Activated naive CD4-positive, alpha-beta T cell treated with anti-CD3 and anti-CD28 coated beads, Interleukin-2, amount 50 U/mL, for 24 hours (primary cell): Measurements from ENCODE around the gene PRLHR.

Experiments used
- H3K27ac Mint-ChIP-seq: one replicate; pipeline ENCODE4 v1.8.0; 2021; ENCODE audit warnings: mild to moderate bottlenecking, mixed read lengths
- H3K27me3 Mint-ChIP-seq: one replicate; pipeline ENCODE4 v1.8.0; 2021; ENCODE audit warnings: mixed read lengths
- H3K36me3 Mint-ChIP-seq: one replicate; pipeline ENCODE4 v1.8.0; 2021; ENCODE audit warnings: mixed read lengths
- H3K4me1 Mint-ChIP-seq: one replicate; pipeline ENCODE4 v1.8.0; 2021; ENCODE audit warnings: mixed read lengths
- H3K4me3 Mint-ChIP-seq: one replicate; pipeline ENCODE4 v1.8.0; 2021; ENCODE audit warnings: mild to moderate bottlenecking, mixed read lengths
- H3K9me3 Mint-ChIP-seq: one replicate; pipeline ENCODE4 v1.8.0; 2021; ENCODE audit warnings: mixed read lengths

PRLHR gene

DNA sequence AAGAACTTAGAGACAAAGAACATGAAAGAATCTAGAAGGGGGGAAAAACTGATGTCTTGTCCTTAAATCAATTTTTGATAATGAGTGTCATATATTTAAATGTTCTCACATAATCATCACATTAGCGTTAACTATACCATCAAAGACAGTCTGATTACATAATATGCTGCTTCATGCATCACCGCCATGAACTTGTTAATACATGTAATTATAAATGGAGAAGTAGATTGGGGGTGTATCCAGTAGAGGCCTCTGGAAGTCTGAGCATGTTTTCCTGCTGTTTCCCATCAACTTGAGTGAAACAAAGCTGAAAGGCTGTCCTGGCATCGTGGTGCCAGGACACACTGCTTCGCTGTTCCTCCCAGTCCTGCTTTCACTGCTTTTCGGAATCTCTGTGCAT lies 48.2 kb downstream of the PRLHR start:
- H3K9me3 Mint-ChIP-seq, result no peaks in the 10 kb centered on the region
- no peak overlapping the region for H3K27ac Mint-ChIP-seq
- H3K36me3 Mint-ChIP-seq, result no peaks in the 10 kb centered on the region
- H3K4me1 Mint-ChIP-seq, result no peaks in the 10 kb centered on the region
- H3K27me3 Mint-ChIP-seq, result peaks cover 32% of the 10 kb centered on the region
- H3K4me3 Mint-ChIP-seq, result no peak overlapping the region

DNA sequence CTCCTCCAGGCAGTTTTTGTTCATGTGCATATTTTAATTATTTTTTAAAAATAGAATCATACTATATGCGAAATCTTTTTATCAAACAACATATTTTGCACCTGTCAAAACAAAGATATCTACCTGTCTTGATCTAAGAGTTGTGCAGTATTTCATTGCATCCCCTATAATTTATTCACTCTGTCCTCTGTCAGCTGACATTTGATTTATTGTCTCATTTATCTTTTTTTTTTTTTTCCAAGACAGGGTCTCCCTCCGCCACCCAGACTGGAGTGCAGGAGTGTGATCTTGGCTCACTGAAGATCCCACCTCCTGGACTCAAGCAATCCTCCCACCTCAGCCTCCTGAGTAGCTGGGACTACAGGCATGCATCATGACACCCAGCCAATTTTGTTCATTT lies 49.0 kb downstream of the PRLHR start:
- no peaks in the 10 kb centered on the region for H3K9me3 Mint-ChIP-seq
- H3K4me1 Mint-ChIP-seq, result no peaks in the 10 kb centered on the region
- no peak overlapping the region for H3K4me3 Mint-ChIP-seq
- H3K27me3 Mint-ChIP-seq, result peaks cover 27% of the 10 kb centered on the region
- H3K36me3 Mint-ChIP-seq, result no peaks in the 10 kb centered on the region
- no peak overlapping the region for H3K27ac Mint-ChIP-seq

DNA sequence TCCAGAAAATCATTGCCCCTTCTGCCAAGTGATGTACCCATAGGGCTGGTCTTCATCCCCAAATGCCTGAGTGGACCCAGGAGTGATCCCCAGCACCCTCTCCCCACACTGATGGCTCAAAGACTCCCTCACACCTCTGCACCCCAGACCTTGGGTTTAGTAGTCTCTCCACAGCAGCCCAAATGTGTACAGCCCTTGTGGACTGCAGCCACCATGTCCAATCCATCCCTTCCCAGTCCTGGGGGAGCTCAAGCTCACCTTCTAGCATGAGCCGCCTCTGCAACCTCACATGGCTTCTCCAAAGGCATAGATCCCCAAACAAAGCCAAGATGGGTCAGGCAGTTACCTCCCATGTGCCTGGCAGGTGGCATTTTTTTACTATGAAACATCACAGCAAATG lies 50.1 kb downstream of the PRLHR start:
- H3K27ac Mint-ChIP-seq, result no peak overlapping the region
- no peaks in the 10 kb centered on the region for H3K36me3 Mint-ChIP-seq
- H3K9me3 Mint-ChIP-seq, result no peaks in the 10 kb centered on the region
- no peak overlapping the region for H3K4me3 Mint-ChIP-seq
- peaks cover 23% of the 10 kb centered on the region for H3K27me3 Mint-ChIP-seq
- H3K4me1 Mint-ChIP-seq, result no peaks in the 10 kb centered on the region

DNA sequence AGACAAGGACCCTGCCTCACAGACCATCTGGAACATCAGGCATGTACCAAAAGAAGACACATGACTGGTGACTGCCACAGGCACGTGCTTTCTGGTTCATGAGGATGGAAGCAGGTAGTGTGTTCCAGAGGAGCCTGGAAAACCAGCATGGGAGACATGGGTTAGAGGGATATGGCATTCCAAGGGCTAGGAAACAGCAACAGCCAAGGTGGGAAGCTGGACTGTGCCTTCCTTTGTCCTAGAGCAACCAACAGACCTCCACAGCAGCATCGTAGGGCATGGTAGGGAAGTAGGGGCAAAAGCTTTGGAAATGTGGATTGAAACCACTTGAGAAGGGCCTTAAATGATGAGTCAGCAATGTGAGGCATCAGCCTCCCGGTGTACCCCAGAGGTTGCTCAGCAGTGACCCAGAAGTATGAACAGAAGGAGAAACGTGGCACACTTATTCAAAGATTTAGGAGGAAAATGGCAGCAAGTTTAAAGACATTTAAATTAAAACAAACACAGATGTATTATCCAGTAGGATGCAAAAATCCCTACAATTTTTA lies 51.0 kb downstream of the PRLHR start:
- Mint-ChIP-seq H3K27me3 (peaks cover 23% of the 10 kb centered on the region), H3K4me3 (no peak overlapping the region), H3K36me3 (no peaks in the 10 kb centered on the region), H3K27ac (no peak overlapping the region), H3K4me1 (no peaks in the 10 kb centered on the region), H3K9me3 (no peaks in the 10 kb centered on the region)

DNA sequence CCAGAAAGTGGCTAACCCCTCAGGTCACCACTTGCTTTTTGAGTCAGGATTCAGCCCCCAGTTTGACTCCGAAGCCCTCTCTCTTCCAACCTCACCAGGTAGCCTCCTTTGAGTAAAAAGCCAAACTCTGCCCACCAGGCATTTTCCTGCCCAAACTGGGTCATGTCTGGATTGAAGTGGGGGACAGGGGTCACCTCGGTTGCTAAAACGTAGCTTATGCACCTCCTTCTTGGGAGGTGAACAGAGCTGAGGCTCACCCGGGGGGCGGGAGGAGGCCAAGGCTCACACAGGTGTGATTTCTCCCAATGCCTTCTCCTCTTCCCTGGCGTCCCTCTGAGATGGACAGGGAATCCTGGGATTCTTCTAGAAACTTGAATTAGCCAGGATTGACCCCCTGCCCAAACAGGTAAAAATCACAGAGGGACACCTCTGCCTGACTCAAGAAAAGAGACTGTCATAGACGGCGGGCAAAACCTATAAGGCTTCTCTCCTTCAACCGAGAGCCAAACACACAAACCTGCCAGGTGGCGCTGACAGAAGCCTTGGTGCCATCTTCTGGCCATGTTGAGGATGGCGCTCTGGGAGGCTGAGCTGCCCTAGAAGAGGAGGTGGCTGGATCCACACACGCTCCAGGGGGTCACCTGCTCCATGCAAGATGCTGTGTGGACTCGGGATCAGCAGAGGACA lies 51.6 kb downstream of the PRLHR start:
- H3K9me3 Mint-ChIP-seq, result no peaks in the 10 kb centered on the region
- H3K4me3 Mint-ChIP-seq, result no peak overlapping the region
- H3K4me1 Mint-ChIP-seq, result no peaks in the 10 kb centered on the region
- H3K27me3 Mint-ChIP-seq, result peaks cover 27% of the 10 kb centered on the region
- no peak overlapping the region for H3K27ac Mint-ChIP-seq
- H3K36me3 Mint-ChIP-seq, result no peaks in the 10 kb centered on the region

DNA sequence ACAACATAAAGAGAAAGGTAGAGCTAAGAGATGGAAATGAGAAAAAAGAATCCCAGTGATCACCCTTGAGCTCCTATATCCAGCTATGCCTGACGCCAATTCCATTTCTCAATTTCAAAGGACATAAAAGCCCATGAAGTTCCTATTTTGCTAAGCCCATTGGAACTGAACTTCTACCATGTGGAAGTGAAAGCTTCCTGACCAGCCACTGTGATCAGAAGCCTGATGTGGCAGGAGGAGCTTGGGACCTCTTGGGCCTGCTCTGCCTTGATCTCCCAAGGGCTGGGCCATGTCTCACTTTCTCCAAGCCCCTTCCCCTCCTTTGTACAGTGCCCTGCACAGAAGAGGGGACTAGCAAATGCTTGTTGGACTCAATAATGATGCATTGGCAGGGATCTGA lies 52.7 kb downstream of the PRLHR start:
- peaks cover 28% of the 10 kb centered on the region for H3K27me3 Mint-ChIP-seq
- H3K4me1 Mint-ChIP-seq, result no peaks in the 10 kb centered on the region
- H3K4me3 Mint-ChIP-seq, result no peak overlapping the region
- no peaks in the 10 kb centered on the region for H3K9me3 Mint-ChIP-seq
- no peak overlapping the region for H3K27ac Mint-ChIP-seq
- H3K36me3 Mint-ChIP-seq, result no peaks in the 10 kb centered on the region

DNA sequence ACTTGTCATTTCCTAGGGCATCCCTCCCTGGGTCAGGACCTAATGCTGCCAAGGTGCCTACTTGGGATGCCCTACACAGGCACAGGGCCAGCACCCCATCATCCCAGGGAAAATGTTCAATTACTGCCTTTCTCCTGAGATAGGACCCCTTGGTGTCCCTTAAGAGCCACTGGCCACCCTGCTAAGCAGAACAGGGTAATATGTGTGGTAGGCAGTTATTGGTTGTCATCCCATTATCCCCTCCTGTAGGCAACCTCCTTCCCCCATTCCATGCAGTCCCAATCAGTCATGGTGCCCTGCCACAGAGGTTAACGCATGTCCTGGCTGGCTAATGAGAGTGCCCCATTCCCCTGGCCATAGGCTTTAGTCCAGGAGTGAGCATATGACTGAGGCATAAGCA lies 53.2 kb downstream of the PRLHR start:
- H3K4me3 Mint-ChIP-seq, result no peak overlapping the region
- H3K36me3 Mint-ChIP-seq, result no peaks in the 10 kb centered on the region
- H3K27me3 Mint-ChIP-seq, result peaks cover 28% of the 10 kb centered on the region
- H3K9me3 Mint-ChIP-seq, result no peaks in the 10 kb centered on the region
- H3K27ac Mint-ChIP-seq, result no peak overlapping the region
- no peaks in the 10 kb centered on the region for H3K4me1 Mint-ChIP-seq

DNA sequence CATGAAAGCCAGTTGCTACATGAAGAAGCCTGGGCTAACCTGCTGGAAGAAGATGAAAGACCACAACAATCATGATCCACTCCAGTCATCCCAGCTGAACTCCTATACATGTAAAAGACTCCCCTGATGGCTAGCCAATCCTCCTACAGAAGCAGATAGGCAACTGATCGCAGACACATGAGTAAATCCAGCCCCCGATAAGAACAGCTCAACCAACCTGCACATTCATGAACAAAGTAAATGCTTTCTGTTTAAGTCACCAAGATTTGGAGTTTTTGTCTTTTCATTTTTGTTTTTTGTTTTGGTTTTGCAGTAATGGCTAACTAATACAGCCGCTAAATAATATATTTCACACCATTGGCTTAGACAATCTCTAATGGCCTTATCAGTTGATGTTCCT lies 53.7 kb downstream of the PRLHR start:
- Mint-ChIP-seq H3K36me3 (no peaks in the 10 kb centered on the region), H3K27ac (no peak overlapping the region), H3K4me1 (no peaks in the 10 kb centered on the region), H3K9me3 (no peaks in the 10 kb centered on the region), H3K4me3 (no peak overlapping the region), H3K27me3 (peaks cover 28% of the 10 kb centered on the region)
